Pulmonary artery endothelial cell (primary cell): ENCODE measurements around the gene CYP4F22. TPM values are rescaled to one million over a fixed set of nuclear protein-coding genes. Genes with fewer than 3 reads are reported as not detected.
"Not testable (repeated sequence)": the region's sequence is repeated elsewhere in the genome, so short reads cannot be mapped to it uniquely, and the experiment has no call there.

ENCODE experiments used
- DNase-seq: peaks from one replicate; pipeline ENCODE4 v3.0.0-alpha.2; 2011; ENCODE audit warnings: low read depth, low spot score
- total RNA-seq: library from RNA; depleted of rRNA; stranded (reverse); fragments of >200 nt; gene quantifications from 2 replicates; pipeline ENCODE4 v1.2.3, GENCODE V29; 2014

The CYP4F22 gene
- total RNA-seq, 1 donor from 2014 or later = not detected

GRCh38 chr19:15488489-15489226 is 19.7 kb upstream of the CYP4F22 start:
- no peak for DNase-seq

GRCh38 chr19:15495151-15495550 is 13.2 kb upstream of the CYP4F22 start:
- DNase-seq = no peak

GRCh38 chr19:15498156-15498858 is 10.0 kb upstream of the CYP4F22 start:
- DNase-seq = no peak

- no peak for DNase-seq
These were observed 9.4 kb upstream of the CYP4F22 start for GRCh38 chr19:15498910-15499309.

GRCh38 chr19:15501596-15501995 is 6.7 kb upstream of the CYP4F22 start:
- no peak for DNase-seq

- no peak for DNase-seq
These were observed 6.1 kb upstream of the CYP4F22 start for GRCh38 chr19:15502264-15502663.

GRCh38 chr19:15506074-15506571 is 2.2 kb upstream of the CYP4F22 start:
- no peak for DNase-seq

GRCh38 chr19:15507068-15508034 is 974 bp upstream of the CYP4F22 start:
- no peak for DNase-seq

GRCh38 chr19:15511671-15512424 is 3.5 kb downstream of the CYP4F22 start:
- no peak for DNase-seq

- not testable (repeated sequence) for DNase-seq
These were observed 6.9 kb downstream of the CYP4F22 start for GRCh38 chr19:15515227-15515625.

GRCh38 chr19:15516363-15516762 is 8.0 kb downstream of the CYP4F22 start:
- no peak for DNase-seq

- DNase-seq = no peak
These were observed 9.5 kb downstream of the CYP4F22 start for GRCh38 chr19:15517778-15518177.

- no peak for DNase-seq
These were observed 11.2 kb downstream of the CYP4F22 start for GRCh38 chr19:15519433-15519976.

GRCh38 chr19:15524781-15525180 is 16.5 kb downstream of the CYP4F22 start:
- no peak for DNase-seq

GRCh38 chr19:15525291-15525690 is 17.0 kb downstream of the CYP4F22 start:
- DNase-seq = no peak

GRCh38 chr19:15526408-15526807 is 18.1 kb downstream of the CYP4F22 start:
- DNase-seq = no peak

- DNase-seq = no peak
These were observed 19.4 kb downstream of the CYP4F22 start for GRCh38 chr19:15527705-15528104.

- no peak for DNase-seq
These were observed 21.5 kb downstream of the CYP4F22 start for GRCh38 chr19:15529774-15530372.

- no peak for DNase-seq
These were observed 24.6 kb downstream of the CYP4F22 start for GRCh38 chr19:15532779-15533521.

- not testable (repeated sequence) for DNase-seq
These were observed 25.2 kb downstream of the CYP4F22 start for GRCh38 chr19:15533522-15533830.
